IMR-90 (cell line): ENCODE measurements around the gene CASP9.

ENCODE experiments used
- BHLHE40 ChIP-seq: fragments of 150-350 bp; IDR thresholded peaks from 2 replicates; pipeline ENCODE4 v1.6.1; 2016; ENCODE audit warnings: mild to moderate bottlenecking, low read depth, low read length
- CEBPB ChIP-seq: IDR thresholded peaks from 2 replicates; pipeline ENCODE4 v1.6.1; 2012; ENCODE audit warnings: low read depth, low read length, improper control_type of control experiment
- FOS ChIP-seq: fragments of 150-350 bp; IDR thresholded peaks from 2 replicates; pipeline ENCODE4 v1.6.1; 2016; ENCODE audit warnings: low read depth, low read length
- MXI1 ChIP-seq: IDR thresholded peaks from 2 replicates; pipeline ENCODE4 v1.6.1; 2012; ENCODE audit warnings: low read depth, mild to moderate bottlenecking, low read length, moderate library complexity, borderline replicate concordance
- POLR2A ChIP-seq: IDR thresholded peaks from 2 replicates; pipeline ENCODE4 v1.6.1; 2012; ENCODE audit warnings: mild to moderate bottlenecking, low read depth, low read length
- RAD21 ChIP-seq: IDR thresholded peaks from 2 replicates; pipeline ENCODE4 v1.6.1; 2012; ENCODE audit warnings: low read length, improper control_type of control experiment
- RFX5 ChIP-seq: IDR thresholded peaks from 2 replicates; pipeline ENCODE4 v1.8.0; 2012; ENCODE audit warnings: low read depth, mild to moderate bottlenecking, low read length, moderate library complexity
- TF ChIP-seq, protein P1 (sequence below): conservative IDR thresholded peaks from 2 replicates; pipeline ENCODE4 v1.5.1; 2012; ENCODE audit warnings: mild to moderate bottlenecking, low read depth, low read length, improper control_type of control experiment

DNA sequence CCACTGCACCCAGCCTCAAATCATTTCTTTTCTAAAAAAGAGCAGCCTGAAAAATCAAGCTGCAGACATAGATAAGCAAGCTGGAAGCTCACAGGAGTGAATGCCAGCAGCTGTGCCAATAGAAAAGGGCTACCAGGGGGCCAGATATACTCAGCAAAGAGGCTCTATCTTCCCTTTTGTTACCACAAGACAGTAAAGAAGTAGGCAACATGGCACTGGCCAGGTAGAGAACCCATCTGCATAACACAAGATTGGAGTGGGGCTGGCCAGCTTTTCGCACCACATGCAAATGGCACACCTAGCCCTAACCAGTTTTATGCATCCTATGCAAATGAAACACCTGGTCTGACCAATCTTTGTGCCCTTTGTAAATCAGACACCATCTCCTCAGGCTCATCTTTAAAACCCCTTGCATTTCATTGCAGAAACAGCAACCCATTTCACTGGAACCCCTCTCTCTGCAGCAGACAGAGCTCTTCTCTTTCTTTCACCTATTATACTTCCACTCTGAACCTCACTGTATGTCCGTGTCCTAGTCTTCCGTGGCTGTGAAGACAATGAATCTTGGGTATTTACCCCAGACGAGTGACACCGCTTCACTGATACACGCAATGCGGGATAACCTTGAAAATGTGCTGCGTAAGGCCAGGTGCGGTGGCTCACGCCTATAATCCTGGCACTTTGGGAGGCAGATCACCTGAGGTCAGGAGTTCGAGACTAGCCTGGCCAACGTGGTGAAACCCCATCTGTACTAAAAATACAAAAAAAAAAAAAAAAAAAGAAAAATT is 15.1 kb downstream of the CASP9 start:
- TF ChIP-seq, protein P1, sequence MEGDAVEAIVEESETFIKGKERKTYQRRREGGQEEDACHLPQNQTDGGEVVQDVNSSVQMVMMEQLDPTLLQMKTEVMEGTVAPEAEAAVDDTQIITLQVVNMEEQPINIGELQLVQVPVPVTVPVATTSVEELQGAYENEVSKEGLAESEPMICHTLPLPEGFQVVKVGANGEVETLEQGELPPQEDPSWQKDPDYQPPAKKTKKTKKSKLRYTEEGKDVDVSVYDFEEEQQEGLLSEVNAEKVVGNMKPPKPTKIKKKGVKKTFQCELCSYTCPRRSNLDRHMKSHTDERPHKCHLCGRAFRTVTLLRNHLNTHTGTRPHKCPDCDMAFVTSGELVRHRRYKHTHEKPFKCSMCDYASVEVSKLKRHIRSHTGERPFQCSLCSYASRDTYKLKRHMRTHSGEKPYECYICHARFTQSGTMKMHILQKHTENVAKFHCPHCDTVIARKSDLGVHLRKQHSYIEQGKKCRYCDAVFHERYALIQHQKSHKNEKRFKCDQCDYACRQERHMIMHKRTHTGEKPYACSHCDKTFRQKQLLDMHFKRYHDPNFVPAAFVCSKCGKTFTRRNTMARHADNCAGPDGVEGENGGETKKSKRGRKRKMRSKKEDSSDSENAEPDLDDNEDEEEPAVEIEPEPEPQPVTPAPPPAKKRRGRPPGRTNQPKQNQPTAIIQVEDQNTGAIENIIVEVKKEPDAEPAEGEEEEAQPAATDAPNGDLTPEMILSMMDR = no peak
- TF ChIP-seq FOS (no peak), POLR2A (no peak), CEBPB (no peak), RAD21 (no peak), BHLHE40 (no peak), RFX5 (no peak), MXI1 (no peak)
